Left lung (tissue), 10 donors: Measurements from ENCODE around the gene RAPGEF5. TPM values are rescaled to one million over a fixed set of nuclear protein-coding genes. Genes with fewer than 3 reads are reported as not detected.
A peak's percentile ranks its signal among the peaks of the same experiment; 100 is the strongest.

Experiments
- ATAC-seq: fragments of 200-7000 bp; cut with Tn5 transposase; one replicate; pipeline ENCODE4 v1.9.1; 2020; ENCODE audit warnings: moderate library complexity
- DNase-seq, 4 donors: peaks; one replicate each; pipeline ENCODE4 v3.0.0-alpha.2; 2013 to 2020
- H3K27ac ChIP-seq, 2 donors: fragments of 200-600 bp; sonication (generic) in 1 of 2; one replicate each; pipeline versions ENCODE4 v1.5.0 to v1.8.0; 2020 to 2021
- H3K27me3 ChIP-seq, 2 donors: fragments of 200-600 bp; sonication (generic) in 1 of 2; one replicate each; pipeline versions ENCODE4 v1.5.0 to v1.8.0; 2020 to 2021
- H3K36me3 ChIP-seq, 2 donors: fragments of 200-600 bp; sonication (generic) in 1 of 2; one replicate each; pipeline versions ENCODE4 v1.5.0 to v1.8.0; 2020 to 2021
- H3K4me1 ChIP-seq, 2 donors: fragments of 200-600 bp; one replicate each; pipeline ENCODE4 v1.8.0; 2021
- H3K4me3 ChIP-seq, 2 donors: fragments of 200-600 bp; sonication (generic) in 1 of 2; one replicate each; pipeline versions ENCODE4 v1.5.0 to v1.8.0; 2020 to 2021; ENCODE audit warnings: mild to moderate bottlenecking in 1 of 2
- H3K9me3 ChIP-seq, 2 donors: fragments of 200-600 bp; sonication (generic) in 1 of 2; one replicate each; pipeline versions ENCODE4 v1.5.0 to v1.8.0; 2020 to 2021
- intact Hi-C, 2 donors: fragments of 100-400 bp; cut with DNase I; formaldehyde crosslinking; loops; one replicate each; pipeline versions ENCODE4 v1.11.2 to v1.14.2; 2022
- polyA plus RNA-seq, 6 donors: library from polyadenylated mRNA; unstranded; fragments of 120-200 nt; gene quantifications; one replicate each; pipeline ENCODE4 v1.2.1, GENCODE V29; 2013; ENCODE audit not compliant: insufficient read length in 6 of 6
- total RNA-seq, 2 donors: library from RNA; stranded (reverse); fragmentation: NEBNext Ultra II Directional; extraction: Animal tissue kit (Norgen Biotek cat#: 25700); gene quantifications; one replicate each; pipeline ENCODE4 v1.2.1, GENCODE V29; 2021
- TF ChIP-seq, protein P1 (sequence below), 2 donors: fragments of 200-600 bp; sonication (generic) in 1 of 2; IDR thresholded peaks; one replicate each; pipeline versions ENCODE4 v1.5.0 to v1.8.0; 2021; ENCODE audit warnings: antibody characterized with exemption in 2 of 2
- donor health status: DM: no; HTN: yes; CAD: no.
- donor health status: DM: no; HTN: no; CAD: no.

RAPGEF5 gene
- total and polyA plus RNA-seq, 8 donors = 44.2 to 98.7 (median 81.7) TPM

DNA sequence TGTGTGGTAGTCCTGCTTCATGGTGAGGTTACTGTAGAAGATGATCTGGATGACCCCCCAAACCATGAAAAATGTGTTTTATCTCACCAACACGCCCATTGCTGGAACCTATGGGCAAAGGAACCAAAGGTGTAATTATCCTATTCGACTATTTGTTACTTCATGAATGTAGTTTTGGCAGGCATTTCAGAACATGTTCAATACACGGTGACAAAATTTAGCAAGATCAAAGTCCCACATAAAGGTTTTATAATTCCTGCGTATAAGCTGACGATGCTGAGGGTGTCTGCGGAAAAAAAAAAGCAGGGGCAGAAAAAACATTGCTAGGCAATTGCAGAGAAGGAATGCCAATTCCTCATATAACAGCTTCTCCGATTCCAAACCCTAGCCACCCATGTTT lies 13.3 kb downstream of the RAPGEF5 start:
- Histone ChIP-seq H3K4me1 (peaks cover 0 to 9% of the 10 kb centered on the region in 2 donors), H3K27ac (no peak overlapping the region), H3K9me3 (no peaks in the 10 kb centered on the region), H3K36me3 (no peaks in the 10 kb centered on the region), H3K4me3 (no peak overlapping the region), H3K27me3 (no peaks in the 10 kb centered on the region)
- ATAC-seq (no peak), DNase-seq (no peak)
- intact Hi-C loops = no loop called here
- TF ChIP-seq, protein P1, sequence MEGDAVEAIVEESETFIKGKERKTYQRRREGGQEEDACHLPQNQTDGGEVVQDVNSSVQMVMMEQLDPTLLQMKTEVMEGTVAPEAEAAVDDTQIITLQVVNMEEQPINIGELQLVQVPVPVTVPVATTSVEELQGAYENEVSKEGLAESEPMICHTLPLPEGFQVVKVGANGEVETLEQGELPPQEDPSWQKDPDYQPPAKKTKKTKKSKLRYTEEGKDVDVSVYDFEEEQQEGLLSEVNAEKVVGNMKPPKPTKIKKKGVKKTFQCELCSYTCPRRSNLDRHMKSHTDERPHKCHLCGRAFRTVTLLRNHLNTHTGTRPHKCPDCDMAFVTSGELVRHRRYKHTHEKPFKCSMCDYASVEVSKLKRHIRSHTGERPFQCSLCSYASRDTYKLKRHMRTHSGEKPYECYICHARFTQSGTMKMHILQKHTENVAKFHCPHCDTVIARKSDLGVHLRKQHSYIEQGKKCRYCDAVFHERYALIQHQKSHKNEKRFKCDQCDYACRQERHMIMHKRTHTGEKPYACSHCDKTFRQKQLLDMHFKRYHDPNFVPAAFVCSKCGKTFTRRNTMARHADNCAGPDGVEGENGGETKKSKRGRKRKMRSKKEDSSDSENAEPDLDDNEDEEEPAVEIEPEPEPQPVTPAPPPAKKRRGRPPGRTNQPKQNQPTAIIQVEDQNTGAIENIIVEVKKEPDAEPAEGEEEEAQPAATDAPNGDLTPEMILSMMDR (IDR thresholded peaks at IDR 0.05) = no peak

GRCh38 chr7:22343071-22343470 lies 13.9 kb downstream of the RAPGEF5 start:
- Histone ChIP-seq H3K27me3 (no peaks in the 10 kb centered on the region), H3K4me3 (no peak overlapping the region), H3K9me3 (no peaks in the 10 kb centered on the region), H3K27ac (no peak overlapping the region), H3K4me1 (peaks cover 0 to 9% of the 10 kb centered on the region in 2 donors), H3K36me3 (no peaks in the 10 kb centered on the region)
- no peak for DNase-seq
- intact Hi-C loops = no loop called here
- TF ChIP-seq, protein P1 (IDR thresholded peaks at IDR 0.05) = no peak
- no peak for ATAC-seq

DNA sequence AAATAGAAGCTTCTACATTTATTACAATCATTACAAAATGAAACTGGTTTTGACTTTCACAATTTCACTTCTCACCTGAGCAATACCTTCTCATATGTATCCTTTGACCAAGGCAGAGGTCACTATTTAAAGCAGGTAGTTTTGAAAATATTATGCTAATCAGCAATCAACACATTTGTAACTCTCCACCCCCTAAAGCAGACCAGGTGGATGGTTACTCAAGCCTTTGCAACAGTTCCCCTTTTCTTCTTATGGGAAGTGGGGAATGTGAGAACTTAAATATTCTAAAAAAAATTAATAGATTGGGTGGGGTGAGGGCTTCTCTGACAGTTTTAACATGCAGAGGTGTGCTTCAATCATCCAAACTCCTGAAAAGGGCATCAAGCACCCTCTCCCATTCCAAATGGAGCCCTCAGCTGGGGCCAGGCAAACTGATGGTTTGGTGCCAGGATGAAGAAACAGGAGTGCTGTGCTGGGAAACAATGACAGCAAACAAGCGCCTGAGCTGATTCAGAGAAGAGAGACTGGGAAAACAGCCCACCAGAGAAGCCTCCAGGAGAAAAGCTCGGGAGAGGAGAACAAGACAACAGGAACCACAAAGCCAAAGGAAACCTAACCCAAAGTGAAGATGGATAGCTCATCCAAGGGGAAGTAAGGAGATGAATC lies 17.1 kb downstream of the RAPGEF5 start:
- TF ChIP-seq, protein P1 (IDR thresholded peaks at IDR 0.05) = no peak
- H3K36me3 ChIP-seq = no peaks in the 10 kb centered on the region
- intact Hi-C loops = no loop called here
- peaks cover 0 to 12% of the 10 kb centered on the region in 2 donors for H3K4me1 ChIP-seq
- DNase-seq (no peak), ATAC-seq (no peak)
- no peak overlapping the region for H3K4me3 ChIP-seq
- H3K9me3 ChIP-seq = no peaks in the 10 kb centered on the region
- no peaks in the 10 kb centered on the region for H3K27me3 ChIP-seq
- H3K27ac ChIP-seq = no peak overlapping the region

- no peaks in the 10 kb centered on the region for H3K27me3 ChIP-seq
- no peak for DNase-seq
- no peak overlapping the region for H3K4me3 ChIP-seq
- H3K36me3 ChIP-seq = no peaks in the 10 kb centered on the region
- no peak overlapping the region for H3K27ac ChIP-seq
- TF ChIP-seq, protein P1 (IDR thresholded peaks at IDR 0.05) = no peak
- intact Hi-C loops = no loop called here
- ATAC-seq = peak; percentile 80
- H3K9me3 ChIP-seq = no peaks in the 10 kb centered on the region
- peaks cover 0 to 12% of the 10 kb centered on the region in 2 donors for H3K4me1 ChIP-seq
Measured at GRCh38 chr7:22338877-22339276, 18.1 kb downstream of the RAPGEF5 start.

GRCh38 chr7:22338411-22338810 lies 18.5 kb downstream of the RAPGEF5 start:
- no peak overlapping the region for H3K4me3 ChIP-seq

More at GRCh38 chr7:22338411-22338810, 18.5 kb downstream of the RAPGEF5 start:
- peaks cover 0 to 12% of the 10 kb centered on the region in 2 donors for H3K4me1 ChIP-seq
- no peaks in the 10 kb centered on the region for H3K9me3 ChIP-seq
- H3K27ac ChIP-seq = no peak overlapping the region
- TF ChIP-seq, protein P1 (IDR thresholded peaks at IDR 0.05) = no peak
- peak; percentile 7 for ATAC-seq
- intact Hi-C loops = no loop called here
- no peaks in the 10 kb centered on the region for H3K36me3 ChIP-seq
- no peaks in the 10 kb centered on the region for H3K27me3 ChIP-seq
- DNase-seq = no peak
